Measurements from ENCODE around the gene INPPL1. TPM values are rescaled to one million over a fixed set of nuclear protein-coding genes. Genes with fewer than 3 reads are reported as not detected.

INPPL1 gene
- total RNA-seq, 4 donors from 2014 or later, result 31.0 to 102 (median 63.1) TPM

DNA sequence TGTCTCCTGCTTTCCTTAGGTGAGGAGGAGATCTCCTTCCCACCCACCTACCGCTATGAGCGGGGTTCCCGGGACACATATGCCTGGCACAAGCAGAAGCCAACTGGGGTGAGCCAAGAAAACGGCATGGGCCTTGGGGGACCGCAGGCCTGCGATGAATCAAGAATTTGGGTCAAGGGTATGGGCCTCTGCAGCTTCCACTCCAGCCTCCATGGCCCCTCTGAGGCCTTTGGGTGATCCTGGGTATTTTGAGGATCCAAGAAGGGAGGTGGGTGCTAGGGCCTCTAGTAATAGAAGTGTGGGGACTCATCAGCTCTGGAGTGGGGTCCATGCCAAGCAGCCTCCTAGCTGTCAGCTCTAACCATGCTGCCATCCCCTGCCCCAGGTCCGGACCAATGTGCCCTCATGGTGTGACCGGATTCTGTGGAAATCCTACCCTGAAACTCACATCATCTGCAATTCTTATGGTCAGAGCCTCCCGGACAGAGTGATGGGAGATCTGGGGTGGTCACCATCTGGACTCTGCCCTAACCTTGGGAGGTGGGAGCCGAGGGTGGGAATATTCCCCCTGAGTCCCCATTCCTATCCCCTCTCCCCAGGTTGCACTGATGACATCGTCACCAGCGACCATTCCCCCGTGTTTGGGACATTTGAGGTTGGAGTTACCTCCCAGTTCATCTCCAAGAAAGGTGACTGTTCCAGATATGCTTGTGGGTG, 8.6 kb downstream of the INPPL1 start:
- Histone ChIP-seq H3K36me3 (peaks cover 97% of the 10 kb centered on the region), H3K27me3 (no peaks in the 10 kb centered on the region), H3K4me3 (no peak overlapping the region), H3K27ac (no peak overlapping the region), H3K9me3 (no peaks in the 10 kb centered on the region), H3K4me1 (peaks cover 14% of the 10 kb centered on the region)
- DNase-seq (ENCODE audit: low spot score in 2 of 2), result peak in 1 of 2 donors; percentile 41
- WGBS, result 86% methylated on average over 7 of the region's 13 CpGs
- TF ChIP-seq POLR2A (IDR thresholded peaks at IDR 0.05) (no peak), EP300 (IDR thresholded peaks at IDR 0.05) (no peak), POLR2AphosphoS5 (IDR thresholded peaks at IDR 0.05) (no peak)
- TF ChIP-seq, protein P1, sequence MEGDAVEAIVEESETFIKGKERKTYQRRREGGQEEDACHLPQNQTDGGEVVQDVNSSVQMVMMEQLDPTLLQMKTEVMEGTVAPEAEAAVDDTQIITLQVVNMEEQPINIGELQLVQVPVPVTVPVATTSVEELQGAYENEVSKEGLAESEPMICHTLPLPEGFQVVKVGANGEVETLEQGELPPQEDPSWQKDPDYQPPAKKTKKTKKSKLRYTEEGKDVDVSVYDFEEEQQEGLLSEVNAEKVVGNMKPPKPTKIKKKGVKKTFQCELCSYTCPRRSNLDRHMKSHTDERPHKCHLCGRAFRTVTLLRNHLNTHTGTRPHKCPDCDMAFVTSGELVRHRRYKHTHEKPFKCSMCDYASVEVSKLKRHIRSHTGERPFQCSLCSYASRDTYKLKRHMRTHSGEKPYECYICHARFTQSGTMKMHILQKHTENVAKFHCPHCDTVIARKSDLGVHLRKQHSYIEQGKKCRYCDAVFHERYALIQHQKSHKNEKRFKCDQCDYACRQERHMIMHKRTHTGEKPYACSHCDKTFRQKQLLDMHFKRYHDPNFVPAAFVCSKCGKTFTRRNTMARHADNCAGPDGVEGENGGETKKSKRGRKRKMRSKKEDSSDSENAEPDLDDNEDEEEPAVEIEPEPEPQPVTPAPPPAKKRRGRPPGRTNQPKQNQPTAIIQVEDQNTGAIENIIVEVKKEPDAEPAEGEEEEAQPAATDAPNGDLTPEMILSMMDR (IDR thresholded peaks at IDR 0.05), result no peak

DNA sequence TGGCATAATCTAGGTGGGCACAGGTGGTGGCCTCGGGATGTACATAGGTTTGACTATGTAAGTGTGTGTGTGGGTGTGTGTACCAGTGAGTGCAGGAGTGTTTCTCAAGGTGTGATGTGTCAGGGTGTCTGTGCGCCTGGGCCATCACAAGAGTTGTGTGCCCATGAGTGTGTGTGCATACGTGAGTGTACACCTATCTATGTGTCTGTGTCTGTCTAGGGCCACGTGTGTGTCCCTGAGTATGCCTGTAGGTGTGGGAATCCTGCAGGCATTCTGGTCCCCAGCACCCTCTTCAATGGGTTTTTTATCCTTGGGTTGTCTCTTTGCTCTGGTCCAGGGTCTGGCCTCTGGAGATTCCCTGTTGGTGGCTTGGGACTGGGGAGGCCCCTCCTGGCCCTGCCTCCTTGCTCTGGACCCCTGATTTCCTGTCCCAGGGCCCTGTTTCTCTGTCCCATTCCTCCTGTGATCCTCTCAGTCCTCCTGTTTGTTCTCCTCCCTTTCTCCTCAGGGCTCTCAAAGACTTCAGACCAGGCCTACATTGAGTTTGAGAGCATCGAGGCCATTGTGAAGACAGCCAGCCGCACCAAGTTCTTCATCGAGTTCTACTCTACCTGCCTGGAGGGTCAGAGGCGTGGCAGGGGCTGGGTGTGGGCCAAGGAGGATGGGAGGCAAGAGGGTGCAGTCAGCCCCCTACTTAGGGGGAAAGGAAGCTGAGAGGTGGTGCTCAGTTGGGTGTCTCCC, 9.4 kb downstream of the INPPL1 start:
- TF ChIP-seq POLR2A (IDR thresholded peaks at IDR 0.05) (no peak), POLR2AphosphoS5 (IDR thresholded peaks at IDR 0.05) (no peak)
- H3K4me3 ChIP-seq, result no peak overlapping the region
- 79% methylated on average over 7 of the region's 8 CpGs for WGBS
- no peaks in the 10 kb centered on the region for H3K9me3 ChIP-seq
- H3K27ac ChIP-seq, result no peak overlapping the region
- peak in 1 of 2 donors; percentile 32 for DNase-seq (ENCODE audit: low spot score in 2 of 2)
- peaks cover 21% of the 10 kb centered on the region for H3K4me1 ChIP-seq
- H3K27me3 ChIP-seq, result no peaks in the 10 kb centered on the region
- H3K36me3 ChIP-seq, result peaks cover 90% of the 10 kb centered on the region

DNA sequence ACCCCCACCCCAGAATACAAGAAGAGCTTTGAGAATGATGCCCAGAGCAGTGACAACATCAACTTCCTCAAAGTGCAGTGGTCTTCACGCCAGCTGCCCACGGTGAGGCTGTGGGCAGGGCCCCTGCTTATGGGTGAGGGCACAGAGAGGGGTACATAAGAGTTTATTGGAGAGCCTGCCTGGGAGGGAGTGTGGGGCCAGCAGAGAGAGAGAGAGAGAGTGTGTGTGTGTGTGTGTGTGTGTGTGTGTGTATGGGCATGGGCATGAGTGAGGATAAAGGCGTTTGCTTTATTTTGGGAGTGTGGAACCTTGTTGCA, 9.9 kb downstream of the INPPL1 start:
- TF ChIP-seq EP300 (IDR thresholded peaks at IDR 0.05) (no peak), POLR2A (IDR thresholded peaks at IDR 0.05) (no peak)
- TF ChIP-seq, protein P1 (IDR thresholded peaks at IDR 0.05), result no peak
- Histone ChIP-seq H3K9me3 (no peaks in the 10 kb centered on the region), H3K36me3 (peaks cover 84% of the 10 kb centered on the region), H3K4me1 (peaks cover 27% of the 10 kb centered on the region), H3K27ac (no peak overlapping the region), H3K27me3 (no peaks in the 10 kb centered on the region), H3K4me3 (no peak overlapping the region)
- DNase-seq (ENCODE audit: low spot score in 2 of 2), result peak in 1 of 2 donors; percentile 21
- 83% methylated on average over 3 of the region's 3 CpGs for WGBS

DNA sequence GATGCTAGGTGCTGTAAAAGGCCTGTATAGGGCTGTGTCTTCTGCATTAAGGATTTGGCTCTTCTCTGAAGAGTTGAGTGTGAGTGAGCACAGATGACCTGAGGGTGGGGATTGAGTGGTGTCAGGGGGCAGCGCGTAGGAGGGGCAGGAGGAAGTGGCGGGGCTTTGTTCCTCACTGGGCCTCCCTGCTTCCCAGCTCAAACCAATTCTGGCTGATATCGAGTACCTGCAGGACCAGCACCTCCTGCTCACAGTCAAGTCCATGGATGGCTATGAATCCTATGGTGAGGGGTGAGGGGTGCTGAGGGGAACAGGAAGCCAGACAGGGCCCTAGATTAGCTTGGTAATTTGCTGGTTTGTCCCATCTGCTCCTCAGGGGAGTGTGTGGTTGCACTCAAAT, 10.4 kb downstream of the INPPL1 start:
- Histone ChIP-seq H3K27ac (no peak overlapping the region), H3K36me3 (peaks cover 80% of the 10 kb centered on the region), H3K27me3 (no peaks in the 10 kb centered on the region), H3K4me1 (peaks cover 31% of the 10 kb centered on the region), H3K4me3 (no peak overlapping the region), H3K9me3 (no peaks in the 10 kb centered on the region)
- no peak for TF ChIP-seq EP300 (IDR thresholded peaks at IDR 0.05)
- TF ChIP-seq, protein P1 (IDR thresholded peaks at IDR 0.05), result no peak
- TF ChIP-seq POLR2AphosphoS5 (IDR thresholded peaks at IDR 0.05), result no peak
- no peak for TF ChIP-seq POLR2A (IDR thresholded peaks at IDR 0.05)
- DNase-seq (ENCODE audit: low spot score in 2 of 2), result no peak
- 89% methylated on average over 4 of the region's 4 CpGs for WGBS

DNA sequence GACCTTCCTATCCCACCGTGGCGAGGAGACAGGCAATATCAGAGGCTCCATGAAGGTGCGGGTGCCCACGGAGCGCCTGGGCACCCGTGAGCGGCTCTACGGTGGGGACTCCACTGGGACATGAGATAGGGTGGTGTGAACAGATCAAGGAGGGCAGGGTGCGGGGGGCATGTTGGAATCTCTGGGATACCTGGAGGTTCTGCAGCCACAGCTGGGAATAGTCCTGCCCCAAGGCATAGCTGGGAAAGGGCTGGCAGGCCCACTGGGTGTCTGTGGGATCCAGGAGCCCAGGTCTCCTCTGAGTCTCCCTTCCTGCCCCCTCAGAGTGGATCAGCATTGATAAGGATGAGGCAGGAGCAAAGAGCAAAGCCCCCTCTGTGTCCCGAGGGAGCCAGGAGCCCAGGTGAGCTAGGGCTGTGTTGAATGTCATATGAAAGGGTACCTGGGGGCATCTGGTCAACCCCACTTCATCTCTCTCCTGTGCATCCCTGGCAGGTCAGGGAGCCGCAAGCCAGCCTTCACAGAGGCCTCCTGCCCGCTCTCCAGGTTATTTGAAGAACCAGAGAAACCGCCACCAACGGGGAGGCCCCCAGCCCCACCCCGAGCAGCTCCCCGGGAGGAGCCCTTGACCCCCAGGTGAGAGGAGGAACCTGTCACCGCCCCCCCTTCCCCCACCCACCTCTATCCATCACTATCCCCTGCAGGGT, 10.9 kb downstream of the INPPL1 start:
- Histone ChIP-seq H3K36me3 (peaks cover 74% of the 10 kb centered on the region), H3K4me1 (peaks cover 37% of the 10 kb centered on the region), H3K4me3 (no peak overlapping the region), H3K27ac (no peak overlapping the region), H3K9me3 (no peaks in the 10 kb centered on the region), H3K27me3 (peaks cover 2% of the 10 kb centered on the region)
- TF ChIP-seq POLR2A (IDR thresholded peaks at IDR 0.05), result no peak
- no peak for TF ChIP-seq POLR2AphosphoS5 (IDR thresholded peaks at IDR 0.05)
- TF ChIP-seq, protein P1 (IDR thresholded peaks at IDR 0.05), result no peak
- no peak for TF ChIP-seq EP300 (IDR thresholded peaks at IDR 0.05)
- DNase-seq (ENCODE audit: low spot score in 2 of 2), result no peak
- WGBS, result 88% methylated on average over 10 of the region's 17 CpGs

Data from suprapubic skin (tissue), 4 donors.